Measurements from ENCODE around the gene ASB1.

Gene ASB1

GRCh38 chr2:238467792-238468191 lies 41.1 kb downstream of the ASB1 start:
- no peak for DNase-seq (ENCODE audit: low read depth)

DNA sequence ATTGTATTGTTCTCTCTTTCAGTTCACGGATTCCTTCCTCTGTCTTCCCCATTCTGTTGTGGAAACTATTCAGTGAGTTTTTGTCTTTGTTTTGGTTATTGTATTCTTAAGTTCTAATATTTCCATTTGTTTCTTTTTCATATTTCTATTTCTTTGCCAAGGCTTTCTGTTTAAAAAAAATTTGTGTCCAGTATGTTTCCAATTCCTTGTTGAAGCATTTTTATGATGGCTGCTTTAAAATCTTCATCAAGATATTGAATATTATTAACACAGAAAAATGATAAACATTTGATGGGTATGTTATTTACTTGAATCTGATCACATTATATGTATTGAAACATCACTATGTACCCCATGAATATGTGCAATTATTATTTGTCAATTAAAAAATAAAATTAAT lies 42.4 kb downstream of the ASB1 start:
- no peak for DNase-seq (ENCODE audit: low read depth)

DNA sequence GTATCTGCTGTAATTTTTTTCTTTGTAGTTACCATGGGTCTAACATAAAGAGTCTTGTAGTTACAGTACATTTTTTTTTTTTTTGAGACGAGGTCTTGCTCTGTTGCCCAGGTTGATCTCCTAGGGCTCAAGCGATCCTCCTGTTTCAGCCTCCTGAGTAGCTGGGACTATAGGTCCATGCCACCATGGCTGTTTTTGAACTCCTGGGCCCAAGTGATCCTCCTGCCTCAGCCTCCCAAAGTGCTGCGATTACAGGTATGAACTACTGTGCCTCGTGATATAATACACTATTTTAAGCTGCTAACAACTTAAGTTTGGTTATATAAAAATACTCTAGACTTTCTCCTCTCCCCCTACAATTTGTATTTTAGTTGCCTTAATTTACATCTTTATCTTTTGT lies 46.3 kb downstream of the ASB1 start:
- DNase-seq (ENCODE audit: low read depth): no peak

GRCh38 chr2:238473523-238473922 lies 46.8 kb downstream of the ASB1 start:
- no peak for DNase-seq (ENCODE audit: low read depth)

DNA sequence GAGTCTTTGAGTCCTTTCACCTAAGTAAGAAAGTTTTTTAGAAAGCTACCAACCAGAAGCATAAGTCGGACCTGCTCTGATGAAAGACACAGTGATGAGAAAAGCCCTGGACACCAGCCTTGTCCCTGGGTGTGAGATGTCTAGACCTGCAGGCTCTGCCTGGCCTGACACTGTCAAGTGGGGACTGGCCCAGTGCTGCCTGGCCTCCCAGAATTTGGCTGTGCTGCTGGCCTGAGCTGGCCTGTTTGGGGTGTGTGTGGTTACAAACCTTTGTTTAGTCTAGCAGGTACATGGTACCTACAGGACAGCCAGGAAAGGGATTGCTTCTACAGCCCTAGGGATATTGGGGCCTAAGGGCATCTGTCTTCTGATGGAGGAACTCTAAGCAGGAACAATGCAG lies 48.3 kb downstream of the ASB1 start:
- no peak for DNase-seq (ENCODE audit: low read depth)

DNA sequence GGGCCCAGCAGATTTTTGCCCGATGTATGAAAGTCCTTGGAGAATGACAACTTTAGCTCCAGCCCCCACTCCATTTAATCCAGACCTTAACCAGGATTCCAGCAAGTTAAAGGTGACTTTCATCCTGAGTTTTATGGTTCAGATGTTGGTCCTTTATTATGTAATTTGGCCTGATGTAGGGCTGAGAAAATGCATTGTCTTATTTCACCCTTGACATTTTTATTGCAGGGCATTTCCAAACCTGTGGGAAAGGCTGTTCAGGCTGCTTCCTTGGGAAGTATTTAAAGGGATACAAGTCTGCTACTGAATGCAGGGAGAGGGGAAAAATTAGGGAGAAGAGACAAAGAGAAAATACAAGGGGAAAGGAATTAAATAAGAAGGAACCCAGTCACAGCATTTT lies 48.8 kb downstream of the ASB1 start:
- no peak for DNase-seq (ENCODE audit: low read depth)

- DNase-seq (ENCODE audit: low read depth): no peak
These were observed 49.5 kb downstream of the ASB1 start for GRCh38 chr2:238476258-238476657.

DNA sequence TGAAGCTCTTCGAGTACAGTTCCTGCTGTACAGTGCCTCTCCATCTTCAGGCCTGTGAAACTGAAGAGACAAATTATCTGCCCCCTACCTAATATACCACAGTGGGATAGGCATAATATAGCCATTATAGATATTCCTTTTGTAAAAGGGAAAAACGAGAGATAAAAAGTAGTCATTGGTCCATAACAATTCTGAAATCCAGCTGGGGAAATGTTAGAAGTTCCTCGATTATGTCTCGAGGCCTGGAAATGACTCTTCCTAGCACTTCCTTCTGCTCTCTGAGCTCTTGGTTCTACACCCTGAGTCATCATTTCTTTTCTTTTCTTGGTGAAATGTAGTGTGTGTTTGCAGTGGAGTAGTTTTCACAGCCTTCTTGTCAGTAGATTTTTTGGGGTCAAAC lies 51.5 kb downstream of the ASB1 start:
- DNase-seq (ENCODE audit: low read depth): no peak

- no peak for DNase-seq (ENCODE audit: low read depth)
These were observed 53.1 kb downstream of the ASB1 start for GRCh38 chr2:238479847-238480246.

DNA sequence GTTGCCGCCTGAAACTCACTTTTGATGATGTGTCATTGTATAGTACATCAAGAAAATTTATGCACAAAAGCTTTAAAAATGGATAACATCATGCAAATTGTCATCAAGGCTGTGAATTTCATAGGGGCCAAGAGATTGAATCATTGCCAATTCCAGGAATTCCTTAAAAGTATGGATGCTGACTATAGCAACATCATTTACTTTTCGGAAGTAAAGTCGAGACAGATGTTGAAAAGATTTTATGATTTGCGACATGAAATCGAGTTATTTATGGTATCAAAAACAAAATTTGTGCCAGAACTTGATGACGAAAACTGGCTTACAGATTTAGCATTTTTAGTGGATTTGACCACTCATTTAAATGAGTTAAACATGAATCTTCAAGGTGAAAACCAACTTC lies 56.3 kb downstream of the ASB1 start:
- no peak for DNase-seq (ENCODE audit: low read depth)

GRCh38 chr2:238483656-238484055 lies 56.9 kb downstream of the ASB1 start:
- DNase-seq (ENCODE audit: low read depth): no peak

DNA sequence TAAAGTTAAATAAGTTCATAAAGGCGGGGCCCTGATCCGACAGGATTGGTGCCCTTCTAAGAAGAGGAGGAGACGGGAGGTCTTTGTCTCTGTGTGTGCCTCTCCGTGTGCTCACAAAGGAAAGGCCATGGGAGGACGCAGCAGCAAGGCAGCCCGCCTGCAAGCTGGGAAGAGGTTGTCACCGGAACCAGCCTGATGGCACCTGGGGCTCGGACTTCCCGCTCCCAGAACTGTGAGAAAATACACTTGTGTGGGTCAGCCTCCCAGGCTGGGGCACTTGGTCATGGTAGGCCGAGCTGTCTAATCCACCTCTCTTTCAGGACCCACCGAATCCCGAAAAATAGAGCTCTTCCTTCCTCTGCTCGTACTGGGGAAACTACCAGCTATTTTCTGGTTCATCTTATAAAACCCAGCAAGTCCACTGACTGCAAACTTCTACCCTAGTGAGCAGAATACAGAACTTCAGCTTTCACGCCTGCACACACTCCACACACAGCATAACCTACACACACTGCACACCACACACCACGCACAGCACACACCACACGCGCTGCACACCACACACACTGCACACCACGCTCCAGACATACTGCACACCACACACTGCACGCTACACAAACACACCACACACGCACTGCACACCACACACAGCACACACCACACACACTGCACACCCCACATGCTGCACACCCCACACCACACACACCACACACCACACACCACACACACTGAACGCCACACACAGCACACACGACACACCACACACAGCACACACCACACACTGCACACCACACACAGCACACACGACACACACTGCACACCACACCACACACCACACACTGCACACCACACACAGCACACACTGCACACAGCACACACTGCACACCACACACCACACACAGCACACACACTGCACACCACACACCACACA lies 58.1 kb downstream of the ASB1 start:
- no peak for DNase-seq (ENCODE audit: low read depth)

GRCh38 chr2:238486123-238486848 lies 59.6 kb downstream of the ASB1 start:
- no peak for DNase-seq (ENCODE audit: low read depth)

GRCh38 chr2:238487134-238487533 lies 60.4 kb downstream of the ASB1 start:
- no peak for DNase-seq (ENCODE audit: low read depth)

GRCh38 chr2:238487652-238488346 lies 61.1 kb downstream of the ASB1 start:
- no peak for DNase-seq (ENCODE audit: low read depth)

- DNase-seq (ENCODE audit: low read depth): no peak
These were observed 61.7 kb downstream of the ASB1 start for GRCh38 chr2:238488347-238488826.

- no peak for DNase-seq (ENCODE audit: low read depth)
These were observed 62.7 kb downstream of the ASB1 start for GRCh38 chr2:238489431-238489830.

DNA sequence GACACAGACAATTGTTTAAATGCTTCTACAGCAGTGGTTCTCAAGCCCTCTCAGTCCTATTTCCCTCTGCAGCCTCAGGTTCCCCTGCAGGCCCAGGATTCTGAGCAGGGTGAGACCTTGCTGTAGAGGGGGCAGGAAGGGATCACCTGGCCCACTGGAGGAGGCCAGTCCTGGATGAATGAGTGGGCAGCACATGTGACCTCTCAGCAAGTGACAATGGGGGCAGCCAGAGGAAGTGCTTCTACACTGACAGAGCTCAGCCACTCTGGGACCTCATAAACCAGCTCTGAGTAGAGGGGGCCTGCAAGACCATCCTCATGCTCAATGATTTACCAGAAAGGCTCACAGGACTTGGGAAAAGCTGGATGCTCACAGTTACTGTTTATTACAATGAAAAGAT lies 63.2 kb downstream of the ASB1 start:
- no peak for DNase-seq (ENCODE audit: low read depth)

GRCh38 chr2:238492840-238493239 lies 66.1 kb downstream of the ASB1 start:
- DNase-seq (ENCODE audit: low read depth): no peak

- DNase-seq (ENCODE audit: low read depth): no peak
These were observed 66.7 kb downstream of the ASB1 start for GRCh38 chr2:238493411-238493810.

DNA sequence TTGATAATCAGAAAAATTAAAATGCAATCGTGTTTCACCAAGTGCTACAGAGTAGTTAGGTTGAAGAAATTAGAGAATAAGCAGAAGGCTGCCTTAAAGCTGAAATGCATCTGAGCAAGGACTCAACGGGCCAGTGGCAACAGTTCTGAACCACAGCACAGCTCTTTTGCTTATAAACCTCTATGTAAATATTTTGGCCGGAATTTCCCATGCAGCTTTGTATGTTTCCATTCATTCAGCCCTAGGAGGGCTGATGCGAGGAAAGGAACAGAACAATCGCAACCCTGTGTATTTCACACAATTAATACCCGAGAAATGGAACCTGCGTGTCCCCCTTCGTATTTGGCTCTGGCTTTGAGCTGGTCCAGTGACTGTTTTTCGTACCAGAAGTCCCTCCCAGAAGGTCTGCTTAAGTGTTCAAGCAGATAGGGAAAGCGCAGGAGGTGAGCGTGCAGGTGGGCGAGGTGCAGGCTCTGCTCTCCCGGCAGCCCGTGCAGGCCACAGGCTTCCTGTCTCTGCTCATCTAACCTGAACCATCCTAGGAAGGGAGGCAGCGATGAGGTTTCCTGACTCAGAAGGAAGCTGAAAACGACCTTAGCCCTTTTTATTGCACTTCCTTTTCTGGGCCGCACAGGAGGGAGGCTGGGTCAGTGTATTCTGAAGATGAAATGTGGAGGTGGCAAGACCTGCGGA lies 67.3 kb downstream of the ASB1 start:
- DNase-seq (ENCODE audit: low read depth): peak; percentile 25

GRCh38 chr2:238494573-238494961 lies 67.8 kb downstream of the ASB1 start:
- DNase-seq (ENCODE audit: low read depth): no peak

Measured in activated T-cell treated with anti-CD3 and anti-CD28 coated beads for 48 hours (primary cell).